Measurements from ENCODE around the gene U2AF2. TPM values are rescaled to one million over a fixed set of nuclear protein-coding genes. Genes with fewer than 3 reads are reported as not detected.

U2AF2 gene
- total RNA-seq, 1 donor from 2014 or later = 273 TPM

DNA sequence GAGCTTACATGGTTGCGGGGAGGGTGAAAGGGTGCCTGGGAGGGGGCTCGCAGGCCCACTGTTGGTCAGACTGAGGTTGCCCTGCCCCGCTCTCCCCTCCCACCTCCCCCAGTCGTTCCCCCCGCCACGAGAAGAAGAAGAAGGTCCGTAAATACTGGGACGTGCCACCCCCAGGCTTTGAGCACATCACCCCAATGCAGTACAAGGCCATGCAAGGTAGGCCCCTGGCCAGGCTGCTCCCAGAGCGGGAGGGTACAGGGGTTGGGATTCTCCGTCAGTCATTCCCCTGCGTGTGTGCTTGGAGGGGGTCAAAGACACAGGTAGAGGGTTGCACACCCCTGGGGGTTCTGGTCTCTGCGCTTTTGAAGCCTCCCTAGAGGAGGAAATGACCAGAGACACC, 5.6 kb downstream of the U2AF2 start:
- Mint-ChIP-seq H3K36me3 (ENCODE audit: low read depth) (peaks cover 78% of the 10 kb centered on the region), H3K27me3 (no peaks in the 10 kb centered on the region), H3K4me1 (peaks cover 51% of the 10 kb centered on the region), H3K27ac (peak overlapping the region; percentile 47), H3K9me3 (no peaks in the 10 kb centered on the region), H3K4me3 (no peak overlapping the region)
- ChIA-PET POLR2A (no interaction called here), CTCF (no interaction called here)
- DNase-seq (no peak), ATAC-seq (ENCODE audit: low read depth) (no peak)
- intact Hi-C loops (cut with micrococcal nuclease) = no loop called here
- TF ChIP-seq, protein P1, sequence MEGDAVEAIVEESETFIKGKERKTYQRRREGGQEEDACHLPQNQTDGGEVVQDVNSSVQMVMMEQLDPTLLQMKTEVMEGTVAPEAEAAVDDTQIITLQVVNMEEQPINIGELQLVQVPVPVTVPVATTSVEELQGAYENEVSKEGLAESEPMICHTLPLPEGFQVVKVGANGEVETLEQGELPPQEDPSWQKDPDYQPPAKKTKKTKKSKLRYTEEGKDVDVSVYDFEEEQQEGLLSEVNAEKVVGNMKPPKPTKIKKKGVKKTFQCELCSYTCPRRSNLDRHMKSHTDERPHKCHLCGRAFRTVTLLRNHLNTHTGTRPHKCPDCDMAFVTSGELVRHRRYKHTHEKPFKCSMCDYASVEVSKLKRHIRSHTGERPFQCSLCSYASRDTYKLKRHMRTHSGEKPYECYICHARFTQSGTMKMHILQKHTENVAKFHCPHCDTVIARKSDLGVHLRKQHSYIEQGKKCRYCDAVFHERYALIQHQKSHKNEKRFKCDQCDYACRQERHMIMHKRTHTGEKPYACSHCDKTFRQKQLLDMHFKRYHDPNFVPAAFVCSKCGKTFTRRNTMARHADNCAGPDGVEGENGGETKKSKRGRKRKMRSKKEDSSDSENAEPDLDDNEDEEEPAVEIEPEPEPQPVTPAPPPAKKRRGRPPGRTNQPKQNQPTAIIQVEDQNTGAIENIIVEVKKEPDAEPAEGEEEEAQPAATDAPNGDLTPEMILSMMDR (IDR thresholded peaks at IDR 0.05) = no peak

DNA sequence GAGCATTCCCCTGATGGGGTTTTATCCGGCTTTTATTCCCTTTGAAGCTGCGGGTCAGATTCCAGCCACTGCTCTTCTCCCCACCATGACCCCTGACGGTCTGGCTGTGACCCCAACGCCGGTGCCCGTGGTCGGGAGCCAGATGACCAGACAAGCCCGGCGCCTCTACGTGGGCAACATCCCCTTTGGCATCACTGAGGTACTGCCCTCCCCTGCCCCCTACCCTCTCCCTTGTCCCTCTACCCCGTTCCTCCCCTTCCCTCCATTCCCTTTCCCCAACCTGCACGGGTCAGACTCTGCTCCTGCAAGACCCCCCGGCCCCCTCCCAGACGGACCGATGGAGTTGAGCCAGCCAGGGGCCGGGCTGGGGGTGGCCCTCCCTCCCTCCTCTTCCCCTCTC, 6.2 kb downstream of the U2AF2 start:
- H3K4me3 Mint-ChIP-seq = no peak overlapping the region
- H3K27me3 Mint-ChIP-seq = no peaks in the 10 kb centered on the region
- H3K36me3 Mint-ChIP-seq (ENCODE audit: low read depth) = peaks cover 78% of the 10 kb centered on the region
- no peak overlapping the region for H3K27ac Mint-ChIP-seq
- ChIA-PET POLR2A (no interaction called here), CTCF (no interaction called here)
- DNase-seq (no peak), ATAC-seq (ENCODE audit: low read depth) (no peak)
- TF ChIP-seq, protein P1 (IDR thresholded peaks at IDR 0.05) = no peak
- intact Hi-C loops (cut with micrococcal nuclease) = no loop called here
- H3K9me3 Mint-ChIP-seq = no peaks in the 10 kb centered on the region
- H3K4me1 Mint-ChIP-seq = peaks cover 47% of the 10 kb centered on the region

DNA sequence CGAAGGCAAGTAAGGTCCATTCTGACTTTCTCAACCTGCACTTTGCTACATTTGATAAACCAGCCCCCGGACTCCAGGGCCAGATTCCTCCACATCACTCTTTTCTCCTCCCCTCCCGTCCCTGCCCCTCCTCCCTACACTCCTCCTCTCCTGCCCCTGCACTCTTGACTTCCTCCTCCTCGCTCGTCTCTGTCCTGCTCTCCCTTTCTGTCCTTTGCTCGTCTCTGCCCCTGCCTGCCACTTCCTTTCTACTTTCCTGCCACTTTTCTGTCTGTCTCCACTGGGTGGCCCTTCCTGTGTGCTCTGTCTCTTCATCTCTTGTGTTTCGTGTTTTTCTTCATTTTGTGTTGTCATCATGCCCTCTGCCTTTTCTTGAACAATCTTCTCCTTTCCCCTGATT, 7.0 kb downstream of the U2AF2 start:
- TF ChIP-seq, protein P1 (IDR thresholded peaks at IDR 0.05) = no peak
- H3K4me3 Mint-ChIP-seq = no peak overlapping the region
- ATAC-seq (ENCODE audit: low read depth) = no peak
- intact Hi-C loops (cut with micrococcal nuclease) = no loop called here
- DNase-seq = no peak
- H3K9me3 Mint-ChIP-seq = no peaks in the 10 kb centered on the region
- ChIA-PET POLR2A (interaction anchor here (0.5 kb wide), 1 partner anchor 147 kb away, joined by 3 read pairs; no protein-coding TSS in a partner anchor), CTCF (no interaction called here)
- no peaks in the 10 kb centered on the region for H3K27me3 Mint-ChIP-seq
- H3K36me3 Mint-ChIP-seq (ENCODE audit: low read depth) = peaks cover 81% of the 10 kb centered on the region
- H3K4me1 Mint-ChIP-seq = peaks cover 39% of the 10 kb centered on the region
- peak overlapping the region; percentile 16 for H3K27ac Mint-ChIP-seq

DNA sequence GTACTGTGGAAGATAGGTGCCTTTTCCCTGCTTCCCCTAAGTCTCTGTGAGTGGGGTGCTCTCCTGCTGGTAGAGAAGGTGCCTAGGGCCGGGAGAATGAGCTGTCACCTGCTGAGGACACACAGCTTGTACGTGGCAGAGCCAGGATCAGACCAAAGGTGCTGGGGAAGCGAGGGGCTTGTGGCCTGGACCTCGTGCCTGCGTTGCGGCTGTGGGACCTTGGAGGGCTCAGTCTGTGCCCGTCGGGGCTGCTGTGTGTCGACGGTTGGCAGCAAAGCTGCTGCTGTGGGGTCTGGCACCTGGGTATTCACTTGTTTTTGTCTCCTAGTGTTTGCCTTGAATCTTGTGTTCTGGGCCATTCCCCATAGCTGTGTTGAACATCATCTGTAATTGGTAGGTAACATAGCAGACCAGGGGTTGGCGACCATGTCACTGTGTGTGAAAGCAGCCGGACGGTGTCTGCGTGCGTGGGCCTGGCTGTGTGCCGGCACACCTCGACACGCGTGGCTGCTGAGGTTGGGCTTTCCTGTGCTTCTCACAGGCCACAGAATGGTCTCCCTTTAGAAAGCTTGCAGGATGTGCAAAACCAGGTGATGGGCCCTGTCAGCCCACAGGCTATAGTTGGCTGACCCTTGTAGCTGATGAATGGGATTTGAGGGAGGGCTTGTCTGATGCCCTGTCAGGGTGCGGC, 9.2 kb downstream of the U2AF2 start:
- Mint-ChIP-seq H3K27me3 (no peaks in the 10 kb centered on the region), H3K9me3 (no peaks in the 10 kb centered on the region), H3K27ac (no peak overlapping the region), H3K4me1 (peaks cover 21% of the 10 kb centered on the region), H3K4me3 (no peak overlapping the region), H3K36me3 (ENCODE audit: low read depth) (peaks cover 87% of the 10 kb centered on the region)
- TF ChIP-seq, protein P1 (IDR thresholded peaks at IDR 0.05) = no peak
- intact Hi-C loops (cut with micrococcal nuclease) = no loop called here
- CTCF ChIA-PET = no interaction called here
- DNase-seq = no peak
- no peak for ATAC-seq (ENCODE audit: low read depth)
- POLR2A ChIA-PET = interaction anchor here (0.8 to 1.1 kb wide), 2 partner anchors 10 kb away, joined by 3 to 10 read pairs; partner anchors contain the start of gene U2AF2

DNA sequence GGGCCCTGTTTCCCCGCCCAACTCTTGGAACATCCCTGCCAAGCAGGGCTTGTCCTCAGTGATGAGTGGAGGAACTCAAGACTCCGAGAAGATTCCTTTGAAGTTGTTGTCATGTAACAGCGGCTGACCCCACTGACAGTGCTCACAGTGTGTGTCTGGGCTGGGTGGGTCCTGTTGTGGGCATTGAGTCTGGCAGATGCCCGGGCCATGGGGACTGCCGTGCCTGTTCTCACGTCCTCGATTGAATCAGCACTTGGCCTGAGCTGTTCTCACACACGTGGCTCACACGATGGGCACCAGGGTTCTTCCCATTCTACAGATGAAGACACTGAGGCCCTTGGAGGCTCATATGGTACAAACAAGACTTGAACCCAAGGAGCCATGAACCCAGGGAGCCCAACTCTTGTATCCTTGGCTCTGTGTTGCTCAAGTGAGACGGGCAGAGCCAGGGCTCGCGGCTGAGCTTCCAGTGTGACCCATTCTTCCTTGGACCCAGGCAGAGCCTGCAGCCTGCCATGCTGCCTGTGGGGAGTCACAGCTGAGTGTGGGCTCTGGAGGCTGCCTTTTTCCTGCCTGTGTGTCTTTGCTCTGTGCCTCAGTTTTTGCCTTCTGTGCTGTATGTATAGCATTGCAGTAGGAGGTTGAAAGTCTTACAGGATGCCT, 11.6 kb downstream of the U2AF2 start:
- Mint-ChIP-seq H3K36me3 (ENCODE audit: low read depth) (peaks cover 89% of the 10 kb centered on the region), H3K27ac (no peak overlapping the region), H3K9me3 (no peaks in the 10 kb centered on the region), H3K4me1 (peaks cover 21% of the 10 kb centered on the region), H3K4me3 (no peak overlapping the region), H3K27me3 (no peaks in the 10 kb centered on the region)
- ChIA-PET CTCF (no interaction called here), POLR2A (interaction anchor here (0.8 to 2.2 kb wide), 2 partner anchors 9 to 12 kb away, joined by 3 to 5 read pairs; no protein-coding TSS in a partner anchor)
- DNase-seq = no peak
- TF ChIP-seq, protein P1 (IDR thresholded peaks at IDR 0.05) = no peak
- intact Hi-C loops (cut with micrococcal nuclease) = no loop called here
- ATAC-seq (ENCODE audit: low read depth) = no peak

Measured in activated B cell treated with CpG ODN at 0.5 μM for 24 hours (primary cell).